MM.1S (cell line): ENCODE measurements around the gene TRPC6.

Experiments used
- EZH2 ChIP-seq: fragments of 300-600 bp; sonication (generic); optimal IDR thresholded peaks from 2 replicates; pipeline ENCODE3; 2017; ENCODE audit warnings: low read depth, mild to moderate bottlenecking, antibody characterized with exemption, low read length, mixed read lengths
- TF ChIP-seq, protein P1 (sequence below): fragments of 300-600 bp; sonication (generic); IDR thresholded peaks from 2 replicates; pipeline ENCODE4 v1.5.1; 2016; ENCODE audit warnings: antibody characterized with exemption, low read length, mixed read lengths

GRCh38 chr11:101482556-101483124 lies 101.2 kb downstream of the TRPC6 start:
- TF ChIP-seq, protein P1, sequence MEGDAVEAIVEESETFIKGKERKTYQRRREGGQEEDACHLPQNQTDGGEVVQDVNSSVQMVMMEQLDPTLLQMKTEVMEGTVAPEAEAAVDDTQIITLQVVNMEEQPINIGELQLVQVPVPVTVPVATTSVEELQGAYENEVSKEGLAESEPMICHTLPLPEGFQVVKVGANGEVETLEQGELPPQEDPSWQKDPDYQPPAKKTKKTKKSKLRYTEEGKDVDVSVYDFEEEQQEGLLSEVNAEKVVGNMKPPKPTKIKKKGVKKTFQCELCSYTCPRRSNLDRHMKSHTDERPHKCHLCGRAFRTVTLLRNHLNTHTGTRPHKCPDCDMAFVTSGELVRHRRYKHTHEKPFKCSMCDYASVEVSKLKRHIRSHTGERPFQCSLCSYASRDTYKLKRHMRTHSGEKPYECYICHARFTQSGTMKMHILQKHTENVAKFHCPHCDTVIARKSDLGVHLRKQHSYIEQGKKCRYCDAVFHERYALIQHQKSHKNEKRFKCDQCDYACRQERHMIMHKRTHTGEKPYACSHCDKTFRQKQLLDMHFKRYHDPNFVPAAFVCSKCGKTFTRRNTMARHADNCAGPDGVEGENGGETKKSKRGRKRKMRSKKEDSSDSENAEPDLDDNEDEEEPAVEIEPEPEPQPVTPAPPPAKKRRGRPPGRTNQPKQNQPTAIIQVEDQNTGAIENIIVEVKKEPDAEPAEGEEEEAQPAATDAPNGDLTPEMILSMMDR: no peak
- no peak for TF ChIP-seq EZH2
